Activated CD4-positive, alpha-beta T cell treated with anti-CD3 and anti-CD28 coated beads for 36 hours (primary cell): ENCODE results near the gene EMILIN3. TPM values are rescaled to one million over a fixed set of nuclear protein-coding genes. Genes with fewer than 3 reads are reported as not detected.

Experiments used
- ATAC-seq: fragments of 200-7000 bp; cut with Tn5 transposase; one replicate; pipeline ENCODE4 v1.10.0; 2021; ENCODE audit warnings: mild to moderate bottlenecking, moderate library complexity
- CTCF ChIA-PET: fragments of 350-600 bp; sonication (Branson Sonifier 250); formaldehyde crosslinking; loops from one replicate; lab custom pipeline; 2021; ENCODE audit warnings: antibody characterized with exemption; lab: Charles Lee
- POLR2A ChIA-PET: fragments of 350-600 bp; sonication (Branson Sonifier 250); formaldehyde crosslinking; loops from one replicate; lab custom pipeline; 2021; ENCODE audit warnings: antibody characterized with exemption, inconsistent platforms; lab: Charles Lee
- DNase-seq: peaks from one replicate; pipeline ENCODE4 v3.0.0-alpha.2; 2020
- H3K27ac Mint-ChIP-seq: one replicate; pipeline ENCODE4 v1.8.0; 2021; ENCODE audit warnings: mixed read lengths
- H3K27me3 Mint-ChIP-seq: one replicate; pipeline ENCODE4 v1.8.0; 2021; ENCODE audit warnings: mixed read lengths
- H3K36me3 Mint-ChIP-seq: one replicate; pipeline ENCODE4 v1.8.0; 2021; ENCODE audit warnings: low read depth, mixed read lengths
- H3K4me1 Mint-ChIP-seq: one replicate; pipeline ENCODE4 v1.8.0; 2021; ENCODE audit warnings: mixed read lengths
- H3K4me3 Mint-ChIP-seq: one replicate; pipeline ENCODE4 v1.8.0; 2021; ENCODE audit warnings: mild to moderate bottlenecking, moderate library complexity, mixed read lengths
- H3K9me3 Mint-ChIP-seq: one replicate; pipeline ENCODE4 v1.8.0; 2021; ENCODE audit warnings: low read depth, mixed read lengths
- intact Hi-C, 2 experiments: fragments of 100-400 bp; cut with DNase I in 1 of 2; cut with micrococcal nuclease in 1 of 2; formaldehyde crosslinking; loops; one replicate each; pipeline versions ENCODE4 v1.14.2 to v1.15.1; 2022 to 2024; cut with DNase I, micrococcal nuclease
- total RNA-seq, 2 experiments: library from RNA; stranded (reverse); gene quantifications; one replicate each; pipeline ENCODE4 v1.2.3, GENCODE V29; 2021

EMILIN3 gene
- total RNA-seq, 2 experiments from 2014 or later, result 0.05 to 0.16 TPM

DNA sequence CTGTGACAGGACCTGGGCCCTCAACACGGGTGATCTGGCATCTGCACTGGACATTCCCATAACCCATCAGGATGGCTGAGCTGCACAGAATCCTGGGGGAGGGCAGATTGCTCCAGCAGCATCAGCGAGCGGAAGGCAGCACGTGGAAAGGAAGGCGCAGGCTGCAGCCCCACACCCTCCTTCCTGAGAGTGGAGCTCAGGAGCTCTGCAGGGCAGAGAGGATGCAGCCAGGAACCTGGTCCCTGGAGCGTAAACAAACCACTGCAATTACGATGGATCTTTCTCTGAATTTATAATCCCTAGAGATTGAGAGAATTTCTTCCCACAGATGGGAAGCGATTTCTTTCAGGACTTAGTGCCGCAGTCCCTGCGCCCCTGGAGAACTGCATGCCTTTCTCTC, 39.7 kb upstream of the EMILIN3 start:
- POLR2A ChIA-PET, result interaction anchor here (0.6 kb wide), 1 partner anchor 487 kb away, joined by 3 read pairs; no protein-coding TSS in a partner anchor
- H3K4me1 Mint-ChIP-seq, result peaks cover 23% of the 10 kb centered on the region

DNA sequence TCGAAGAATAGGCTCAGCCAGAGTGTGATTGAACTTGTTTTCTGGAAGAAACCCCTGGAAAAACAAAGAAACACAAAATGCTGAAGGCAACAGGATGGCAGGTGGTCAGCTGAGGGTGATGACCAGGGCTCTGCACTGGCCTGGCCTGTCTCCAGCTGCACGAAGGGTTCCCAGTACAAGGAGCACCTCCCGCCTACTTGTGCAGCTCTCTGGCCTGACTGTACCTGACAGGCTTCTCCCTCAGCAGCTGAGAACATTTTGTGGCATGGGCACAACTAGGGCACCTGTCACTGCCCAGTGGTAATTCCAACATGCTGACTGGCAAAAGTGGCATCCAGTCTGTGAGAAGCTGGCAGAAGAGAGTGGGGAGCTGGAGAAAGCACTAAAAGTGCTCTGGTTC, 38.8 kb upstream of the EMILIN3 start:
- no peaks in the 10 kb centered on the region for H3K27me3 Mint-ChIP-seq
- H3K4me1 Mint-ChIP-seq, result peaks cover 23% of the 10 kb centered on the region
- ATAC-seq (no peak), DNase-seq (no peak)
- ChIA-PET CTCF (interaction anchor here (1.1 kb wide), 1 partner anchor 10 kb away, joined by 3 read pairs; no protein-coding TSS in a partner anchor), POLR2A (no interaction called here)
- no peak overlapping the region for H3K27ac Mint-ChIP-seq
- peaks cover 31% of the 10 kb centered on the region for H3K36me3 Mint-ChIP-seq
- no peaks in the 10 kb centered on the region for H3K9me3 Mint-ChIP-seq
- intact Hi-C loops, result loop anchor here in 1 of 2 experiments (10.0 kb wide), 1 partner anchor 1219 kb away; no protein-coding TSS in a partner anchor
- no peak overlapping the region for H3K4me3 Mint-ChIP-seq

More for the DNA sequence above, 39.7 kb upstream of the EMILIN3 start:
- intact Hi-C loops, result loop anchor here in 1 of 2 experiments (10.0 kb wide), 1 partner anchor 1218 kb away; no protein-coding TSS in a partner anchor
- DNase-seq (no peak), ATAC-seq (no peak)
- H3K27ac Mint-ChIP-seq, result no peak overlapping the region
- H3K27me3 Mint-ChIP-seq, result no peaks in the 10 kb centered on the region
- no peak overlapping the region for H3K4me3 Mint-ChIP-seq
- CTCF ChIA-PET, result no interaction called here
- H3K36me3 Mint-ChIP-seq, result peaks cover 35% of the 10 kb centered on the region
- H3K9me3 Mint-ChIP-seq, result no peaks in the 10 kb centered on the region

DNA sequence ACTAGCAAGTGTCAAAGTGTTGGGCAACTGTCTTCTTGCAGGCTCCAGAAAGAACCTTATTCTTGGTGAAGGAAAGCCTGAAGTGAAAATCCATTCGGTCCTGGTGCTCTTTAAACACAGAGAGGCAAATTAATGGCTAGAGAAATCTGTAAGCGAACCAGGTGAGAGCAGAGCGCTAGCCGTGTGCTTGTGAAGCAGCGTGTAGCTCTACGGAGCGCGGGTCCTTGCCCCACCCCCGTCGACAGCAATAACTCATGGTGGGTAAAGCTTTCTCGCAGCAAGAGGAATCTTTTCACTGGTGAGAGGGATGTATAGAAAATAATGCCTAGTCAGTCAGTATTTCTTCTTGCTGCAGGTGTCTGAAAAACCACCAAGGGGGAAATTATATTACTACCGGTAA, 37.0 kb upstream of the EMILIN3 start:
- no peak for DNase-seq
- ATAC-seq, result no peak
- no peak overlapping the region for H3K4me3 Mint-ChIP-seq
- peaks cover 14% of the 10 kb centered on the region for H3K4me1 Mint-ChIP-seq
- H3K27ac Mint-ChIP-seq, result no peak overlapping the region
- no peaks in the 10 kb centered on the region for H3K27me3 Mint-ChIP-seq
- CTCF ChIA-PET, result no interaction called here
- no peaks in the 10 kb centered on the region for H3K9me3 Mint-ChIP-seq
- peaks cover 29% of the 10 kb centered on the region for H3K36me3 Mint-ChIP-seq
- intact Hi-C loops, result loop anchor here in 1 of 2 experiments (10.0 kb wide), 1 partner anchor 1221 kb away; no protein-coding TSS in a partner anchor
- POLR2A ChIA-PET, result no interaction called here

- DNase-seq, result no peak
- intact Hi-C loops, result no loop called here
- no peak overlapping the region for H3K4me3 Mint-ChIP-seq
- H3K27ac Mint-ChIP-seq, result no peak overlapping the region
- ATAC-seq, result no peak
- CTCF ChIA-PET, result interaction anchor here (0.9 to 1.5 kb wide), 4 partner anchors 9 to 19 kb away, joined by 3 to 5 read pairs (median 4); no protein-coding TSS in a partner anchor
- no peaks in the 10 kb centered on the region for H3K4me1 Mint-ChIP-seq
- no peaks in the 10 kb centered on the region for H3K9me3 Mint-ChIP-seq
- H3K27me3 Mint-ChIP-seq, result no peaks in the 10 kb centered on the region
- POLR2A ChIA-PET, result no interaction called here
- peaks cover 4% of the 10 kb centered on the region for H3K36me3 Mint-ChIP-seq
Observed at GRCh38 chr20:41398408-41398807, 31.8 kb upstream of the EMILIN3 start.

GRCh38 chr20:41395667-41396664, 29.3 kb upstream of the EMILIN3 start:
- ChIA-PET POLR2A (interaction anchor here (0.5 kb wide), 1 partner anchor 132 kb away, joined by 3 read pairs; no protein-coding TSS in a partner anchor), CTCF (no interaction called here)
- intact Hi-C loops, result no loop called here
- Mint-ChIP-seq H3K36me3 (no peaks in the 10 kb centered on the region), H3K9me3 (no peaks in the 10 kb centered on the region), H3K27me3 (no peaks in the 10 kb centered on the region), H3K27ac (no peak overlapping the region), H3K4me3 (no peak overlapping the region), H3K4me1 (no peaks in the 10 kb centered on the region)
- ATAC-seq, result no peak
- no peak for DNase-seq

GRCh38 chr20:41394931-41395666, 28.5 kb upstream of the EMILIN3 start:
- POLR2A ChIA-PET, result no interaction called here
- H3K4me1 Mint-ChIP-seq, result no peaks in the 10 kb centered on the region
- no peaks in the 10 kb centered on the region for H3K36me3 Mint-ChIP-seq
- intact Hi-C loops, result no loop called here
- H3K4me3 Mint-ChIP-seq, result no peak overlapping the region
- no peaks in the 10 kb centered on the region for H3K9me3 Mint-ChIP-seq
- H3K27me3 Mint-ChIP-seq, result no peaks in the 10 kb centered on the region
- no peak overlapping the region for H3K27ac Mint-ChIP-seq
- DNase-seq (no peak), ATAC-seq (no peak)
- CTCF ChIA-PET, result interaction anchor here (0.6 kb wide), 1 partner anchor 432 kb away, joined by 3 read pairs; no protein-coding TSS in a partner anchor

DNA sequence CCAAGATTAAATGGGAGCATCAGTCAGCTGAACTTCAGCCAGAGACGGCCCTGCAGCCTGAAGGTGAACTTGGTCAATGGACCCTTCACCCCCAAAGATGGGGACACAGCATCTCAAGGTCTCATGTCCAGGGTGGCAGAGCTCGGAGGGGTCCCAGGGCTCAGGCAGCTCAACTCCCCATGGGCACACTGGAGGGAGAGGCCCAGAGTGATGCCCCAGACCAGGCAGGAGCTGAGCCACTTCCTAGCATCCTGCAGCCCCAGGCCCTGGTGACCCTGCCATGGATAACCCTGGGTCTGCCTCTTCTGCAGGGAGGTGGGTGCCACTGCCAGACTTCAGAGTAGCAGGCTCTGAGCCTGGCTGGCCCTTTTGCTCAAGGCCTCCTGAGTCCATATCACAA, 27.5 kb upstream of the EMILIN3 start:
- Mint-ChIP-seq H3K36me3 (no peaks in the 10 kb centered on the region), H3K4me1 (no peaks in the 10 kb centered on the region), H3K27ac (no peak overlapping the region), H3K9me3 (no peaks in the 10 kb centered on the region), H3K4me3 (no peak overlapping the region), H3K27me3 (no peaks in the 10 kb centered on the region)
- ChIA-PET POLR2A (no interaction called here), CTCF (interaction anchor here (0.8 kb wide), 1 partner anchor 61 kb away, joined by 3 read pairs; no protein-coding TSS in a partner anchor)
- intact Hi-C loops, result no loop called here
- ATAC-seq, result no peak
- no peak for DNase-seq

GRCh38 chr20:41393705-41394066, 27.1 kb upstream of the EMILIN3 start:
- ATAC-seq (no peak), DNase-seq (no peak)
- no peaks in the 10 kb centered on the region for H3K4me1 Mint-ChIP-seq
- H3K36me3 Mint-ChIP-seq, result no peaks in the 10 kb centered on the region
- ChIA-PET POLR2A (no interaction called here), CTCF (interaction anchor here (0.8 kb wide), 1 partner anchor 61 kb away, joined by 3 read pairs; no protein-coding TSS in a partner anchor)
- H3K27me3 Mint-ChIP-seq, result no peaks in the 10 kb centered on the region
- intact Hi-C loops, result no loop called here
- H3K27ac Mint-ChIP-seq, result no peak overlapping the region
- no peaks in the 10 kb centered on the region for H3K9me3 Mint-ChIP-seq
- no peak overlapping the region for H3K4me3 Mint-ChIP-seq

GRCh38 chr20:41392871-41393704, 26.5 kb upstream of the EMILIN3 start:
- CTCF ChIA-PET, result interaction anchor here (0.8 kb wide), 1 partner anchor 62 kb away, joined by 3 read pairs; no protein-coding TSS in a partner anchor
- intact Hi-C loops, result no loop called here
- Mint-ChIP-seq H3K4me3 (no peak overlapping the region), H3K27ac (no peak overlapping the region), H3K27me3 (no peaks in the 10 kb centered on the region), H3K4me1 (no peaks in the 10 kb centered on the region), H3K36me3 (no peaks in the 10 kb centered on the region), H3K9me3 (no peaks in the 10 kb centered on the region)
- POLR2A ChIA-PET, result no interaction called here
- no peak for DNase-seq
- no peak for ATAC-seq

- no peak overlapping the region for H3K4me3 Mint-ChIP-seq
- no peak for ATAC-seq
- intact Hi-C loops, result no loop called here
- no peaks in the 10 kb centered on the region for H3K9me3 Mint-ChIP-seq
- no peak for DNase-seq
- no peaks in the 10 kb centered on the region for H3K27me3 Mint-ChIP-seq
- no peaks in the 10 kb centered on the region for H3K36me3 Mint-ChIP-seq
- ChIA-PET CTCF (no interaction called here), POLR2A (no interaction called here)
- H3K27ac Mint-ChIP-seq, result no peak overlapping the region
- no peaks in the 10 kb centered on the region for H3K4me1 Mint-ChIP-seq
Observed at GRCh38 chr20:41392295-41392694, 25.7 kb upstream of the EMILIN3 start.
